Lower lobe of right lung (tissue), 2 donors: ENCODE results near the gene PCDHGC5. TPM values are rescaled to one million over a fixed set of nuclear protein-coding genes. Genes with fewer than 3 reads are reported as not detected.

Source experiments
- ATAC-seq, 2 donors: fragments of 200-7000 bp; cut with Tn5 transposase; one replicate each; pipeline ENCODE4 v1.9.1; 2020 to 2022; ENCODE audit warnings: mild to moderate bottlenecking in 2 of 2, moderate library complexity in 2 of 2
- DNase-seq: peaks from one replicate; pipeline ENCODE4 v3.0.0-alpha.2; 2020
- H3K27ac ChIP-seq: fragments of 200-600 bp; one replicate; pipeline ENCODE4 v1.8.0; 2022
- H3K27me3 ChIP-seq: fragments of 200-600 bp; one replicate; pipeline ENCODE4 v1.8.0; 2022; ENCODE audit warnings: low read depth
- H3K36me3 ChIP-seq: fragments of 200-600 bp; one replicate; pipeline ENCODE4 v1.8.0; 2022; ENCODE audit warnings: mild to moderate bottlenecking
- H3K4me1 ChIP-seq: fragments of 200-600 bp; one replicate; pipeline ENCODE4 v1.8.0; 2022
- H3K4me3 ChIP-seq: fragments of 200-600 bp; one replicate; pipeline ENCODE4 v1.8.0; 2022; ENCODE audit warnings: mild to moderate bottlenecking
- H3K9me3 ChIP-seq: fragments of 200-600 bp; one replicate; pipeline ENCODE4 v1.8.0; 2022
- CTCF ChIP-seq: fragments of 200-600 bp; IDR thresholded peaks from one replicate; pipeline ENCODE4 v1.8.0; 2022; ENCODE audit warnings: antibody characterized with exemption, mild to moderate bottlenecking
- intact Hi-C: fragments of 100-400 bp; cut with DNase I; formaldehyde crosslinking; loops from one replicate; pipeline ENCODE4 v1.11.0; 2022
- total RNA-seq: library from RNA; stranded (reverse); fragmentation: NEBNext Ultra II Directional; extraction: Animal tissue kit (Norgen Biotek cat#: 25700); gene quantifications from one replicate; pipeline ENCODE4 v1.2.1, GENCODE V29; 2021
- donor health status: DM: no; HTN: yes; CAD: no; lungs with severe emphysema.

The PCDHGC5 gene
- total RNA-seq, 1 donor from 2014 or later, result 1.8 TPM

- DNase-seq (peak; percentile 89), ATAC-seq (peak; percentile 98 to 99)
- H3K9me3 ChIP-seq, result no peaks in the 10 kb centered on the region
- intact Hi-C loops, result no loop called here
- H3K4me3 ChIP-seq, result peak within 1 kb of the TSS; percentile 63
- peaks cover 13% of the 10 kb centered on the region for H3K27me3 ChIP-seq
- peak; percentile 35 for TF ChIP-seq CTCF
- no peaks in the 10 kb centered on the region for H3K36me3 ChIP-seq
- peak within 1 kb of the TSS; percentile 79 for H3K27ac ChIP-seq
- H3K4me1 ChIP-seq, result peaks cover 40% of the 10 kb centered on the region
Observed at GRCh38 chr5:141475625-141476131, 13.2 kb upstream of the PCDHGC5 start, which contains the start of gene PCDHGC3. TSS of gene PCDHGC3 (plus strand) at chr5:141475966. CDS start at chr5:141476117, 151 bp downstream.

GRCh38 chr5:141476132-141476911 is 12.6 kb upstream of the PCDHGC5 start:
- Histone ChIP-seq H3K4me3 (peak overlapping the region; percentile 63), H3K27ac (peak overlapping the region; percentile 79), H3K4me1 (peaks cover 40% of the 10 kb centered on the region), H3K36me3 (no peaks in the 10 kb centered on the region), H3K9me3 (no peaks in the 10 kb centered on the region), H3K27me3 (peaks cover 13% of the 10 kb centered on the region)
- intact Hi-C loops, result no loop called here
- no peak for TF ChIP-seq CTCF
- ATAC-seq, result peak; percentile 71 to 72
- DNase-seq, result peak; percentile 61

GRCh38 chr5:141477044-141477575 is 11.8 kb upstream of the PCDHGC5 start:
- Histone ChIP-seq H3K4me1 (peaks cover 44% of the 10 kb centered on the region), H3K36me3 (no peaks in the 10 kb centered on the region), H3K9me3 (no peaks in the 10 kb centered on the region), H3K27ac (peak overlapping the region; percentile 79), H3K4me3 (peak overlapping the region; percentile 63), H3K27me3 (peaks cover 13% of the 10 kb centered on the region)
- TF ChIP-seq CTCF, result no peak
- no peak for DNase-seq
- intact Hi-C loops, result no loop called here
- ATAC-seq, result no peak

- DNase-seq (no peak), ATAC-seq (no peak)
- no peak for TF ChIP-seq CTCF
- H3K36me3 ChIP-seq, result no peaks in the 10 kb centered on the region
- H3K4me3 ChIP-seq, result peak overlapping the region; percentile 63
- no peak overlapping the region for H3K27ac ChIP-seq
- peaks cover 44% of the 10 kb centered on the region for H3K4me1 ChIP-seq
- no peaks in the 10 kb centered on the region for H3K9me3 ChIP-seq
- intact Hi-C loops, result no loop called here
- H3K27me3 ChIP-seq, result peaks cover 13% of the 10 kb centered on the region
Observed at GRCh38 chr5:141477815-141478214, 11.1 kb upstream of the PCDHGC5 start.

GRCh38 chr5:141478321-141478945 is 10.4 kb upstream of the PCDHGC5 start:
- Histone ChIP-seq H3K36me3 (no peaks in the 10 kb centered on the region), H3K9me3 (no peaks in the 10 kb centered on the region), H3K4me1 (peaks cover 44% of the 10 kb centered on the region), H3K27me3 (peaks cover 13% of the 10 kb centered on the region), H3K27ac (no peak overlapping the region), H3K4me3 (peak overlapping the region; percentile 63)
- intact Hi-C loops, result no loop called here
- ATAC-seq (peak; percentile 54 to 58), DNase-seq (peak; percentile 87)
- peak; percentile 36 for TF ChIP-seq CTCF
